ENCODE measurements around the gene CT45A8.
"Not testable (repeated sequence)": the region's sequence is repeated elsewhere in the genome, so short reads cannot be mapped to it uniquely, and the experiment has no call there.

Gene CT45A8

GRCh38 chrX:135854438-135854837 lies at the start of gene CT45A8:
Gene CT45A8, minus strand, starts transcription at chrX:135854538. Its CDS starts 3,755 bp downstream, at chrX:135850783.
- DNase-seq (ENCODE audit: low read depth in 2 of 2) = not testable (repeated sequence)

DNA sequence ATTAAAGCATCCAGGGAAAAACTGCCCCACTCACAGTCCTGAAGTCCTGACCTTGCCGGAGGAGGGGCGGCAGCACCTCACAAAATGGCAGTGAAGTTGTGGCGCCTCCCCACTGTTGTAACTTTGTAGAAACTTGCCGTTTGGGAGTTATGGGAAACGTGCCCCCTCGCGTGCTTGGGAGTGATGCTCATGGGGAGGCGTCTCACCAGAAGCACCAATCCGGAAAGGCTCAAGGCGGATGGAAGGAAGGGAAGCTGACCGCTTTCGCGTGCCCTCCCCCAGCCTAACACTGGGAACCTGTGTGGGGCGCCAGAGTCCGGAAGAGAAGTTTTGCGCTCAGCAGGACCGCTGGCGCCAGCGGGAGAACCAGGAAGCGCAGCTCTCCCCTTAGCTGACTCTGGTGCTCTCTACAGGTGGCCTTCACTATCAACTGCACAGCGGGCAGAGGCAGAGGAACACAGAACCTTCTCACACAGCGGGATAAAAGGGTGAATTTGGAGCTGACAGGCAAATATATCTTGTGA lies 39.0 kb upstream of the CT45A8 start, which contains the start of the genes CT45A10 and SAGE1:
Gene CT45A10, minus strand, starts transcription at position 151 of the 524 bp plus-strand sequence. CDS start 8,100 bp downstream, outside the sequence.
Gene SAGE1, plus strand, starts transcription at position 423 of the 524 bp plus-strand sequence. CDS start 2,527 bp downstream, outside the sequence.
- DNase-seq (ENCODE audit: low read depth in 2 of 2) = no peak

- DNase-seq (ENCODE audit: low read depth in 2 of 2) = no peak
Measured at GRCh38 chrX:135892781-135893180, 38.4 kb upstream of the CT45A8 start.

DNA sequence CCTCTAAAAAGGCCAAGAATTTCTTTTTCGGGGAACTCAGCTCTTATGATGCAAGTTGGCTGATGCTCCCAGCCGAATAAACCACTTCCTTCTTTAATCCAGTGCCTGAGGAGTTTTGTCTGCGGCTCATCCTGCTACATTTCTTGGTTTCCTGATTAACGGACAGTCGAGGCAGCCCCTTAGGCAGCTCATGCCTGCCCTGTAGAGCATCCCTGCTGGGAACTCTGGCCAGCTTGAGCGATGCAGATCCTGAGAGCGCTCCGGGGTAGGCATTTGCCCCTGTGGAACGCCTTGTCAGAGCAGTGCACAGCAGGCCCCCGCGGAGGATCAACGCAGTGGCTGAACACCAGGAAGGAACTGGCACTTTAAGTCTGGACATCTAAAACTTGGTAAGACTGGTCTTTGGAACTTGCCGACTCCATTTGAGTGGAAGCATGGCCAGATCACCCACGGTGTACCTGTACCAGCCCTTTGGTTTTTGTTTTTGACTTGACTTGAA lies 35.8 kb upstream of the CT45A8 start:
- DNase-seq (ENCODE audit: low read depth in 2 of 2) = no peak

- DNase-seq (ENCODE audit: low read depth in 2 of 2) = peak in 1 of 2 donors; percentile 22
Measured at GRCh38 chrX:135888976-135889375, 34.6 kb upstream of the CT45A8 start.

GRCh38 chrX:135888230-135888629 lies 33.9 kb upstream of the CT45A8 start:
- not testable (repeated sequence) for DNase-seq (ENCODE audit: low read depth in 2 of 2)

GRCh38 chrX:135882741-135883140 lies 28.4 kb upstream of the CT45A8 start:
- DNase-seq (ENCODE audit: low read depth in 2 of 2) = not testable (repeated sequence)

GRCh38 chrX:135871712-135872111 lies 17.4 kb upstream of the CT45A8 start, which contains the start of gene CT45A9:
Gene CT45A9, minus strand, starts transcription at chrX:135871812. Its CDS starts 3,751 bp downstream, at chrX:135868061.
- not testable (repeated sequence) for DNase-seq (ENCODE audit: low read depth in 2 of 2)

GRCh38 chrX:135837180-135837579 lies 17.2 kb downstream of the CT45A8 start, which contains the start of gene CT45A7:
Gene CT45A7, minus strand, starts transcription at chrX:135837280. Its CDS starts 3,747 bp downstream, at chrX:135833533.
- DNase-seq (ENCODE audit: low read depth in 2 of 2) = not testable (repeated sequence)

DNA sequence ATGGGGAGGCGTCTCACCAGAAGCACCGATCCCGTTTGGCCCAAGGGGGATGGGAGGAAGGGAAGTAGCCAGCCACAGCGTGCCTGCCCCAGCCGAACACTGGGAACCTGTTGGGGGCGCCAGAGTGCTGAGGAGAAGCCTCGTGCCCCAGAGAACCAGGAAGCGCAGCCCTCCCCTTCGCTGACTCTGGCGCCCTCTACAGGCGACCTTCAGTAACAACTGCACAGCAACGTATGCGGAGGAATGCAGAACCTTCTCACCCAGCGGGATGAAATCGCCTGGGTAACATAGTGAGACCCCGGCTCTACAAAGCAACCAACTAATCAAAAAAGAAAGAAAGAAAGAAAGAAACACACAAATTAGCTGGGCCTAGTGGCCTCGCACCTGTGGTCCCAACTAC lies 34.4 kb downstream of the CT45A8 start, which contains the start of gene CT45A2:
Gene CT45A2, minus strand, starts transcription at position 101 of the 400 bp plus-strand sequence. CDS start 3,747 bp downstream, outside the sequence.
- DNase-seq (ENCODE audit: low read depth in 2 of 2) = not testable (repeated sequence)

DNA sequence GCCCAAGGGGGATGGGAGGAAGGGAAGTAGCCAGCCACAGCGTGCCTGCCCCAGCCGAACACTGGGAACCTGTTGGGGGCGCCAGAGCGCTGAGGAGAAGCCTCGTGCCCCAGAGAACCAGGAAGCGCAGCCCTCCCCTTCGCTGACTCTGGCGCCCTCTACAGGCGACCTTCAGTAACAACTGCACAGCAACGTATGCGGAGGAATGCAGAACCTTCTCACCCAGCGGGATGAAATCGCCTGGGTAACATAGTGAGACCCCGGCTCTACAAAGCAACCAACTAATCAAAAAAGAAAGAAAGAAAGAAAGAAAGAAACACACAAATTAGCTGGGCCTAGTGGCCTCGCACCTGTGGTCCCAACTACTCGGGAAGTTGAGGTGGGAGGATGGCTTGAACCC lies 51.7 kb downstream of the CT45A8 start, which contains the start of gene CT45A6:
Gene CT45A6, minus strand, starts transcription at position 101 of the 400 bp plus-strand sequence. CDS start 3,794 bp downstream, outside the sequence.
- DNase-seq (ENCODE audit: low read depth in 2 of 2) = not testable (repeated sequence)

Measured in activated CD4-positive, alpha-beta T cell treated with anti-CD3 and anti-CD28 coated beads for 24 hours (primary cell).